HG03520 (cell line): ENCODE data around the gene BRIP1.
"Not testable (repeated sequence)": the region's sequence is repeated elsewhere in the genome, so short reads cannot be mapped to it uniquely, and the experiment has no call there.

ENCODE experiments used
- ATAC-seq: cut with Tn5 transposase; IDR thresholded peaks from one replicate; pipeline ENCODE4 v1.9.1; 2021; ENCODE audit warnings: mild to moderate bottlenecking, moderate library complexity; ENCODE audit not compliant: unreplicated experiment

Gene BRIP1

DNA sequence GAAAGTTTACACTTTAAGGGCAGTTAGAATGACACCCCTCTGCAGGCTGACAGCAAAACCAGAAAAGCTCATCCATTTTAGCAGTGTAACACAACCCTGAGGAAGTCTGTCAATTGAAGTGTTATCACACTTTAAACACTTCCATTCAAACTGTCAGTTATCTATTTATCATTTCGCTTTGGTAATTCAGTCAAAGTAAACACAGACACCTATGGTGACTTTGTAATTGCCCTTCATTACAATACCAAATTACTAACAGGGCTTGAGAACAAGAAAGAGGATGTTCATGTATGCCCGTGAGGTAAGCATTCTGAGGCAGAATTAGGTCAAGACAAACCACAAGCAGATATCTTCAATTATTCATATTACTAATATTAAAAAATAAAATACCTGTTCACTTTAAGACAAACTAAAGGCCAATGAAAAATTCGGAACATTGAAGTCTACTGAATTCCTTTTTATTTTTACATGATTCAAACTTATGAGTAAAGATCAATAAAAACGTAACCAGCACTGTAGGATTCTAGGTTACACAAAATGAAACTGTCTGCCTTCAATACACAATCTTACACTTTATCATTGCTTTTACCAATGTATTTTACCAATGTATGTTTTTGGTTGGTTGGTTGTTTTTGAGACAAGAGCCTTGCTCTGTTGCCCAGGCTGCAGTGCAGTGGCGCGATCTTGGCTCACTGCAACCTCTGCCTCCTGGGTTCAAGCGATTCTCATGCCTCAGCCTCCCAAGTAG lies 57.1 kb downstream of the BRIP1 start:
- ATAC-seq: no peak

DNA sequence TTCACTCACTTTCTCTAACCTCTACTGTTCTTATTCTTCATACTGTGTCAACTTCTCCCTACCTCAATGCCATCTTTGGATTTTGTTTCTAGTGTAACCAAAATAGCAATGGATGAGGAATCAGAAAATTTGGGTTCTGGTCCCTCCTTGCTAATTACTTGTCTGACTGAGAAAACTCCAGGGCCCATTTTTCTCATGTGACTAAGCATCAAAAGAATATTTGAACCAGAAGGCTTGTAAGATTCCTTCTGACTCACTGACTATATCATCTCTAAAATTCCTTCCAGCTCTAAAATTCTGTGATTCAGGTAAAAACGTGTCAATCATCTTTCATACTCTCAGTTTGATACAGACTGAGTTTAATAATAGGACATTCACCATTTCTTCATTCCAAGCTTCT lies 57.9 kb downstream of the BRIP1 start:
- ATAC-seq: no peak

DNA sequence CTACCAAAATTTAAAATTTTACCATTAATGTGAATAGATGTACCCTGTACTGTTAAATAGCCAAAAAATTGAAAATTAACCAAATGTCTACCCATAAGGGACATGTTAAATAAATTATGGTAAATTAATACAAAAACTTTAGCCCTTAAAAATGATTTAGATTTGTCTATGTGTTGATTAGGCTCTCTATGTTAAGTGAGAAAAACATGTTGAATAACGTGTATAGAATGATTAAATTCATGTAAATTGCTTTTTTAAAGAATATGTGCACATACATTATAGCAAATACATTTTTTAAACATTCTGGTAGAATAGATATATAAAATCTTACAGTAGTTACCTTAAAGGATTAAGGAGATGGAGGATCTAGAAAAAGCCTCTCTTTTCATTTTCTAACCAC lies 59.5 kb downstream of the BRIP1 start:
- no peak for ATAC-seq

DNA sequence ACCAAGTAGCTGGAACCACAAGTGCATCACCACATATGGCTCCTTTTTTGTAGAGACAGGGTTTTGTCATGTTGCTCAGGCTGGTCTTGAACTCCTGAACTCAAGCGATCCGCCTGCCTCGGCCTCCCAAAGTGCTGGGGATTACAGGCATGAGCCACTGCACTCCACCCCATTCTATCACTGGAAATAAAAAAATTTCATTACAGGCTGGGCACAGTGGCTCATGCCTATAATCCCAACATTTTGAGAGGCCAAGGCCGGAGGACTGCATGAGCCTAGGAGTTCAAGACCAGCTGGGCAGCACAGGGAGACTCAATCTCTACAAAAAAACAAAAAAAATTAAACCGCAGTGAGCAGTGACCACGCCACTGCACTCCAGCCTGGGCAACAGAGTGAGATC lies 60.1 kb downstream of the BRIP1 start:
- ATAC-seq: no peak

DNA sequence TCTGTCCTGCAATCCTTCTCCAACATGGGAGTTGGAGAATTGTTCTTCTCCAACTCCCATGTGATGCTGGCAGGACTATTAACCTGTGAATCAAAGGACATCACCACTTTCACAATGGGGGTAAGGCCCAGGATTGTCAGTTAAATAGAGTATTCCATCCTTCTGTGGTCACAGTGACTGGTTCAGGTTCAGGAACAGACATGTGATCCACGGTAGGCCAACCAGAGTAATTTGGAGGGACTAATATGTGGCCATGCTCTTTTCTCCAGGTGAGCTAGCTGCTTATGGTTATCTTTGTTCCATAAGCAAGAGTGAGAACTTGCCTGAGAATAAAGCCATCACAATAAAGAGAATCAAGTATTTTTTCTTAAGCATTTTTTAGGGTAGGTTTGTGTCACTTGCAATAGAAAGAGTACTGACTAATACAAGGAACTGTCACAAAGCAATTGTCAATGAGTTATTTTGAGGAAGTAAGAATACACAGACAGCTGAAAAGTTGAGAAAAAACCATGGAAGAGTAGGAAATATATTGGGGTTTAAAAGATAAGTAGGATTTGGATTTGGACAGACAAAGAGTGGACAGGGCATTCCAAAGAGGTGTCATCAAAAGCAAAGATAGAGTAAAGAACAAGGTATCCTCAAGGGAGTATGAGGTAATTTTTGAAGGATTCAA lies 63.4 kb downstream of the BRIP1 start:
- no peak for ATAC-seq

DNA sequence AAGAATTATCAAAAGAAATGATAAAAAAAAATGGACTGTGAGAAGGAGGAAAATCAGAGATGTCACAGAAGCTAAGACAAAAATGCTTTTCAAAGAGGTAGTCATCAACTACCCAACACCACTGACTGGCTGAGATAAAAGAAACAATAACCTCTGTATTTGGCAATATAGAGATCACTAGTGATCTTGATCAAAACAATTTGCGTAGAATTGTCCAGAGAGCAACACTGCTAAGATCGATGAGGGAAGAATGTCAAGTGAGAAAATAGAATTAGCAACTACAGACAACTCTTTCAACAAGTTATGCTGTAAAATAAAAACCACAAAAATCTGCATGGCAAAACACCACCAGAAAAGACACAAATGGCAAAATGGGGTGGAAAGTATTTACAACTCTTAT lies 66.0 kb downstream of the BRIP1 start:
- no peak for ATAC-seq

DNA sequence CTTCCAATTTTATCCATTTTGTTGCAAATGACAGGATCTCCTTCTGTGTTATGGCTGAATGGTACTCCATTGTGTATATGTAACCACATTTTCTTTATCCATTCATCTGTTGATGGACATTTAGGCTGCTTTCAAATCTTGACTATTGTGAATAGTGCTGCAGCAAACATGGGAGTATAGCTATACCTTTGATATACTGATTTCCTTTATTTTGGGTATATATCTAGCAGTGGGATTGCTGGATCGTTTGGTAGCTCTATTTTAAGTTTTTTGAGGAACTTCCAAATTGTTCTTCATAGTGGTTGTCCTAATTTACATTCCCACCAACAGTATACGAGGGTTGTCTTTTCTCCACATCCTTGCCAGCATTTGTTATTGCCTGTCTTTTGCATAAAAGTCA lies 67.8 kb downstream of the BRIP1 start:
- no peak for ATAC-seq

DNA sequence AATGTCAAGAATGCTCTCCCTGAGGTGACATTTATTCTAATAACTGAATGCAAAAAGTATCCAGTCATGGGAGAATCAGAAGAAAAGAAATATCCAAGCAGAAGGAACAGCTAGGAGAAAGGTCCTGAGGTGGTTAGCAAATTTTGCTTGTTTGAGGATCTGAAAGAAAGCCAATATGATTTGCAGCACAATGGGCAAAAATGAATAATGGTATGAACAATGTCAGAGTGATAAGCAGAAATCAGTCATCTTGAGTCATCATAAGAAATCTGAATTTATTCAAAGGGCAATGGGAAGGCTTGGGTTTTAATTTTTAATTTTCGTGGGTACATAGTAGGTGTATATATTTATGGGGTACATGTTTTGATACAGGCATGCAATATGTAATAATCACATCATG lies 68.5 kb downstream of the BRIP1 start:
- ATAC-seq: no peak

DNA sequence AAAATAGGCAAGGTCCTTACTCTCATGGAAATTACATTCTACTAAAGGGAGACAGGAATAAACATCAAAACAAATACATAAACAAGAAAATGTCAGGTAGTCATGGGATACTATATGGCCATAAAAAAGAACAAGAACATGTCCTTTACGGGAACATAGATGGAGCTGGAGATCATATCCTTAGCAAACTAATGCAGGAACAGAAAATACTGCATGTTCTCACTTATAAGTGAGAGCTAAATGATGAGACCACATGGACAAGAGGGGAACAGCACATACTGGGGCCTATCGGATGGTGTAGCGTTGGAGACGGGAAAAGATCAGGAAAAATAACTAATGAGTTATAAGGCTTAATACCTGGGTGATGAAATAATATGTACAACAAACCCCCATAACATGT lies 69.1 kb downstream of the BRIP1 start:
- no peak for ATAC-seq

DNA sequence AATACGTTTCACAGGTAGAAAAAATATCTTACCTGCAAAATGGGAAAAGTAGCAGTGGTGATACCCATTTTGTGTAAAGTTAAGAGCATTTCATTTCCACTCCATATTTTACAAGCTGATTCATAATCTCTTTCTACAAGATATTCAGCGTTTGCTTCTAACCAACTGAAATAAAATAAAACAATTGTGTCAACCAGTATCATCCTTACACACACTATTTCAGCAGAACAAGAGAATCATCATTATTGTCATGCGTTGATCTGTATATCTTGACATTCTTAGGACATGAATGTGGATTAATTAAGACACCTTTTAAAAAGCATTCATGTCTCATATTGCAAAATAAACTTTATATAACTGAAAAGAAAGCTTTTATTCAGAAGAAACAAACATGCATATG lies 69.8 kb downstream of the BRIP1 start:
- ATAC-seq: no peak

DNA sequence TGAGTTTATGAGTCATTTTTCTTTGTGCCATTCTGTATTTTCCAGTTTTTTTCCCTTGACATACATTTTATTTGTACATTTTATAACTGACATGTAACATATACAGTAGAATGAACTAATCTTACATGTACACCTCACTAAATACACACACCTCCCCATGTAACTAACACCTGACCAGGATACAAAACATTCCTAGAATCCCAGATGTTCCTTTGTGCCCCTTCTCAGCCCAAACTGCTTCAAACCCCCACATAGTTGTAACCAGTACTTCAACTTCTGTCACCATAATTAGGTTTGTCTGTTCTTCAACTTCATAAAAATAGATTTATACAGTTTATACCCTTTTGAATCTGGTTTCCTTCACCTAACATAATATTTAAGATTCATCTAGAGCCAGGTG lies 73.5 kb downstream of the BRIP1 start:
- ATAC-seq: no peak

DNA sequence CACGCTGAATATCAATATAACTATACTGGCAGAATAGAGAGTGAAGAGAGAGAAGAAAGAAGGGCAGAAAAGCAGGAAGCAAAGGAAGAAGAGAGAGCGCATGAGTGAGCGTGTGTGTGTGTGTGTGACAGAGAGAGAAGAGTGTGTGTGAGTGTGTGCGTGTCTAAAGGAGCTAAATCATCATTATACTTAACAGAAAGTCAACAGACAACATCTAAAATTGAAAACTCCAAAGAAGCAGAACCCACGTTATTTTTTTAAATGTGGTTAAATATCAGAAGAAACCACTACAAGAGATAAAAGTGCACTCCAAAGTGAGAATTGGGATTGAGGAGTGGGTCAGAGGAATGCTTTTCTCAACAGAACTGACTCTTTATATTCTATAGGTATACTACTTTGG lies 77.2 kb downstream of the BRIP1 start:
- no peak for ATAC-seq

DNA sequence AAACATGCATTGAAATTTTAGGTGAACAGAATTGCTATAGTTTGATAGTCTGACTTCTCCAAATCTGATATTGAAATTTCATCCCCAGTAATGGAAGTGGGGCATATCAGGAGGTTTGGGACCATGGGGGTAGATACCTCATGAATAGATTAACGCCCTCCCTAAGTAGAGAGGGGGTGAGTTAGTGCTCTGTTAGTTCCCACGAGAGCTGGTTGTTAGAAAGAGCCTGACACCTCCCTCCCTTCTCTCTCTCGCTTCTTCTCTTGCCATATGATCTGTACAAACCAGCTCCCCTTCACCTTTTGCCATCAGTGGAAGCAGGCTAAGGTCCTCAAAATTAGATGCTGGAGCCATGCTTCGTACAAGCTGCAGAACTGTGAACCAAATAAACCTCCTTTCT lies 78.8 kb downstream of the BRIP1 start:
- no peak for ATAC-seq

DNA sequence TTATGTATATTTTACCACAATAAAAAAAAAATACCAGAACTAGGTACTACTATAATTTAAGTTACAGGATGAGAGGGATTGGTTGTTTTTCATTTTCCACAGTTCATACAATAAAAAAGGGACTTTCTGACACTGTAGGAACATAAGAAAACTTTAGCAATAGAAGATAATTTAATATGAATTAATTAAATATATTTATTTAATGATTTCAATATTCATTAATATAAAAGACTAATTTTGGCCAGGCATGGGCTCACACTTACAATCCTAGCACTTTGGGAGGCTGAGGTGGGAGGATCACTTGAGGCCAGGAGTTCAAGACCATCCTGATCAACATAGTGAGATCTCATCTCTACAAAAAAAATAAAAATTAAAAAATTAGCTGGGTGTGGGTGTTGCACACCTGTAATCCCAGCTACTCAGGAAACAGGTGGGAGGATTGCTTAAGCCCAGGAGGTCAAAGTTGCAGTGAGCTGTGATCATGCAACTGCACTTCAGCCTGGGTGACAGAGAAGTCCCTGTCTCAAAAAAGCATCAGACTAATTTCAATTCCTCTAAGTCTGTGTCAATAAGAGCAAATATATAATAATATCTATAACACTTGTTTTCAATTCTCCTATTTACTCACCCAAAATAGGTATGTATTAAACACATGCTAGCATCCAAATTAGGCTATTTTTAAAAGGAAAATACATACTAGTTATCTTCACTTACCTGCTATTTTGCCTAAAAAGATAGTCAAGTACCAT lies 79.6 kb downstream of the BRIP1 start:
- no peak for ATAC-seq

DNA sequence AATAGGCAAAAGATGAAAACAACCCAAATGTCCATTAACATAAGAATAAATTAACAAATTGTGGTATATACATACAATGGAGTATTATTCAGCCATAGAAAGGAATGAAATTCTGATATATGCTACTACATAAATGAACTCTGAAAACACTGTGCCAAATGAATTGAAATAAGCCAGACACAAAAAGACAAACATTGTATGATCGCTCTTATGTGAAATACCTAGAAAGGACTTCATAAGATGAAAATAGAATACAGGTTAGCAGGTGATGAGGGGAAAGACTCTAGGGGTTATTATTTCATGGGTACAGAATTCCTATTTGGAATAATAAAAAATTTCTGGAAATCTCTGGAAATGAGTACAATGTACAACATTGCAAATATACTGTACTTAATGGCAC lies 80.2 kb downstream of the BRIP1 start:
- ATAC-seq: no peak

DNA sequence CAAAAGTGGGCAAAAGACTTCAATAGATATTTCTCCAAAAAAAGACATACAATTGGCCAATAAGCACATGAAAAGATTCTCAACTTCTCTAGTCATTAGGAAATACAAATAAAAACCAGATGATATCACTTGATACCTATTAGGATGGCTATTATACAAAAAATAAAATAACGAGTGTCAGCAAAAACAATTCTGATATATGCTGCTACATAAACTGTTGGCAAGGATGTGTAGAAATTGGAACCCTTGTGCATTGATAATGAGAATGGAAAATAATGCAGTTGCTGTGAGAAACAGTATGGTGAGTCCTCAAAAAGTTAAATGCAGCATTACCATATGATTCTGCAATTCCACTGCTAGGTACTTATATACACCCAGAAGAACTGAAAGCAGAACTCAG lies 80.6 kb downstream of the BRIP1 start:
- no peak for ATAC-seq

DNA sequence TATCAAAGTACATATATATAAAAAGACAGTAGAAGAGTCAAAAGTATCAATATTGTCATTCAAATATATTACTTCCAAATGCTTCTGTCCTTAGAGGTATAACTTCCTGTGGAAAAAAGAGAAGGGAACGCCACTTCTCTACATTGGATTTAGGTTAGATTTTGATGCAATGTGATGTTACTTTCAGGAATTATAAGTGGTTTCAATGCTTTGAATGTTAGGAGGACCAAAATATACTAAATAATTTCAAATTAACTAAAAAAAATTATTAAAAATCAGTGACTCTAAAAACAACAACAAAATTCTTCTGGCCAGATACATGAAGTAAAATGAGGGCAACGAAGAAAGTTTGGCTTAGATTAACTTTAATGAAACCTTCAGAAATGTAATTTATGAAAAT lies 88.0 kb downstream of the BRIP1 start:
- no peak for ATAC-seq

DNA sequence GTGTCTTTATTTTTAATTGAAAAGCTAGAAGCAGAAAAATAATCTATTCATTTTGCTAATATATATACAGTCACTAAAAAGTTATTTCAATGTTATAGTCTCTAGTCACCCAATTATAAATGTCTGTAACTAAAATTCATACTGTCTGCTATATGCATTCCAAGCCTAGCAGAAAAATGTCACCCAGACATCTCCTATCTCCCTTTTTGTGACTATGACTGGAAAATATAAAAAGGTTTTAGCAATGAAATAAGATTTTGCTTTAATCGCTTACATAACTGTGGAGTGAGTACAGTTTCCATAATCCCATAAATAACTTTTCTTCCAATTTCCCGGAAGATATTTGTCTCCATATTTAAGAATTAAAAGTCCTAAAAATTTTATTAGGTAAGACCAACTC lies 88.6 kb downstream of the BRIP1 start:
- no peak for ATAC-seq

DNA sequence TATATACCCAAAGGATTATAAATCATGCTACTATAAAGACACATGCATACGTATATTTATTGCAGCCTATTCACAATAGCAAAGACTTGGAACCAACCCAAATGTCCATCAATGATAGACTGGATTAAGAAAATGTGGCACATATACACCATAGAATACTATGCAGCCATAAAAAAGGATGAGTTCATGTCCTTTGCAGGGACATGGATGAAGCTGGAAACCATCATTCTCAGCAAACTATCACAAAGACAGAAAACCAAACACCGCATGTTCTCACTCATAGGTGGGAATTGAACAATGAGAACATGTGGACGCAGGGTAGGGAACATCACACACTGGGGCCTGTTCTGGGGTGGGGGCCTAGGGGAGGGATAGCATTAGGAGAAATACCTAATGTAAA lies 89.2 kb downstream of the BRIP1 start:
- not testable (repeated sequence) for ATAC-seq

DNA sequence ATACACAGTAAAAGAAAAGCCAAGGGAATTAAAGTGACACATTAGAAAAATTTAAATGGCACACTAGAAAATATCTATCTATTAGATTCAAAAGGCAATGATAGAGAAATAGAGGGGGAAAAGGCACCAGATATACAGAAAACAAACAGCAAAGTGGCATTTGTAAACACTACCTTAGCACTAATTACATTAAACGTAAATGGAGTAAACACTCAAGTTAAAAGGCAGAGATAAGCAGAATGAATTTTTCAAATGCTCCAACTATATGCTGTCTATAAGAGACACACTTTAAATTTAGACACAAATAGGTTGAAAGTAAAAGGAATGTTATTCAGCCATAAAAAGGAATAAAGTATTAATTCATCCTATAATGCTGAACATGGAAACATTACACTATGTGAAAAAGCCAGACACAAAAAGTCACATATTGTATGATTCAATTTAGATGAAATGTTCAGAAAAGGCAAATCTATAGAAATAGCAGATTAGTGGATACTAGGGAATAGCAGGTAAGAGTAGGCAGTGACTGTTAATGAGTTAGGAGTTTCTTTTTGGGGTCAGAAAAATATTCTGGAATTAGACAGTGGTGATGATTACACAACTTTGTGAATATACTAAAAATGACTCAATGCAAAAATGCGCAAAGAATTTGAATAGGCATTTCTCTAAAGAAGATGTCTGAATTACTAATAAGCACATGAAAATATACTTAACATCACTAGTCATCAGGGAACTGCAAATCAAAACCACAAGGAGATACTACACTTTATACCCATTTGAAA lies 92.4 kb downstream of the BRIP1 start:
- ATAC-seq: no peak

DNA sequence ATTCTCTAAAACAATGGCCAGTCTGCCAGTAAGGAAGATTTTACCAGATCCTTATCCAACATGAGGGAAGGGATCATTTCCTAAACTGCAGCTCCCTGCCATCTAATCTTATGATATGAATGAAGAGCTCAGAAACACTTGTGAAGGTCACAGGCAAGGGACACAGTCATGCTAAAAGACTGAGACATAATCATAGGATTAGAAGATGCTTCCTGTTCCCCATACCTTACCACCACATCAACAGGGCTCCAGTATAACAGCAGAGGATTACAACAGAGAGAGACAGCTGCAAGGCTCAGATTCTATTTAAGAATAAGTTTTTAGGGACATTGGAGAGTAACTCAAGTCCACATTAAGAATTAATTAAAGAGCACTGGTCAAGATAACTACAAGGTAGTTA lies 93.3 kb downstream of the BRIP1 start:
- ATAC-seq: no peak
